ENCODE results near the gene EHMT1.
"Not testable (repeated sequence)": the region's sequence is repeated elsewhere in the genome, so short reads cannot be mapped to it uniquely, and the experiment has no call there.

GRCh38 chr9:137627406-137627805, 8.6 kb downstream of the EHMT1 start:
- TF ChIP-seq CTCF (conservative IDR thresholded peaks at IDR 0.05); ZFX (IDR thresholded peaks at IDR 0.05): not testable (repeated sequence)

All from C4-2B (cell line).